Caco-2 (cell line): ENCODE results near the gene LRRTM4. TPM values are rescaled to one million over a fixed set of nuclear protein-coding genes. Genes with fewer than 3 reads are reported as not detected.

ENCODE experiments used
- BruUV-seq: library from RNA; stranded (reverse); fragments of 400-500 nt; replicated peaks from 2 replicates; lab custom pipeline; 2021; lab: Mats Ljungman, UMichigan
- CTCF ChIA-PET: fragments of 300-600 bp; sonication (Branson Sonifier 250); formaldehyde crosslinking; loops from one replicate; lab custom pipeline; 2022; ENCODE audit warnings: antibody characterized with exemption; lab: Charles Lee
- POLR2A ChIA-PET: fragments of 300-600 bp; sonication (Branson Sonifier 250); formaldehyde crosslinking; loops from one replicate; lab custom pipeline; 2022; ENCODE audit warnings: antibody characterized with exemption; lab: Charles Lee
- DNase-seq, 2 experiments: peaks; one replicate each; pipeline versions ENCODE4 v3.0.0 to v3.0.0-alpha.2; 2020 to 2022
- H3K27me3 ChIP-seq: replicated peaks from 2 replicates; pipeline ENCODE4 v1.6.0; 2011; ENCODE audit warnings: low read length; ENCODE audit not compliant: control insufficient read depth, insufficient read depth
- H3K36me3 ChIP-seq: 2 replicates; pipeline ENCODE4 v1.5.1; 2011; ENCODE audit warnings: low read length; ENCODE audit not compliant: control insufficient read depth, insufficient read depth
- H3K4me1 ChIP-seq: fragments of 250-450 bp; sonication (Bioruptor Pico); 2 replicates; pipeline ENCODE4 v1.5.1; 2020; ENCODE audit warnings: mild to moderate bottlenecking
- H3K4me3 ChIP-seq: 2 replicates; pipeline ENCODE4 v1.5.1; 2011; ENCODE audit warnings: low read depth, mild to moderate bottlenecking, control low read depth, low read length
- H3K9me3 ChIP-seq: fragments of 250-450 bp; sonication (Bioruptor Pico); 2 replicates; pipeline ENCODE4 v1.5.1; 2020; ENCODE audit warnings: mild to moderate bottlenecking, moderate library complexity
- H3K27ac Mint-ChIP-seq: one replicate; pipeline ENCODE4 v1.8.0; 2022; ENCODE audit warnings: mixed read lengths; ENCODE audit not compliant: unreplicated experiment
- H3K27me3 Mint-ChIP-seq: one replicate; pipeline ENCODE4 v1.8.0; 2022; ENCODE audit warnings: mixed read lengths; ENCODE audit not compliant: insufficient read depth, unreplicated experiment
- H3K36me3 Mint-ChIP-seq: one replicate; pipeline ENCODE4 v1.8.0; 2022; ENCODE audit warnings: mild to moderate bottlenecking, mixed read lengths; ENCODE audit not compliant: insufficient read depth, unreplicated experiment
- H3K4me1 Mint-ChIP-seq: one replicate; pipeline ENCODE4 v1.8.0; 2022; ENCODE audit warnings: low read depth, mixed read lengths; ENCODE audit not compliant: unreplicated experiment
- H3K4me3 Mint-ChIP-seq: one replicate; pipeline ENCODE4 v1.8.0; 2022; ENCODE audit warnings: mild to moderate bottlenecking, moderate library complexity, mixed read lengths; ENCODE audit not compliant: unreplicated experiment
- H3K9me3 Mint-ChIP-seq: one replicate; pipeline ENCODE4 v1.8.0; 2022; ENCODE audit warnings: mixed read lengths; ENCODE audit not compliant: unreplicated experiment
- intact Hi-C: fragments of 100-400 bp; cut with micrococcal nuclease; formaldehyde crosslinking; loops from one replicate; pipeline ENCODE4 v1.10.0; 2022; ENCODE audit not compliant: unreplicated experiment
- total RNA-seq: library from RNA; stranded (reverse); gene quantifications from 2 replicates; pipeline ENCODE4 v1.2.3, GENCODE V29; 2022
- TF ChIP-seq, protein P1 (sequence below), 2 experiments: fragments of 200-600 bp in 1 of 2; IDR thresholded peaks; 1 replicate in 1 of 2; 2 replicates in 1 of 2; pipeline versions ENCODE4 v1.5.1 to v1.8.0; 2011 to 2022; ENCODE audit warnings: antibody characterized with exemption in 1 of 2, control low read depth in 1 of 2, inconsistent platforms in 1 of 2, low read depth in 1 of 2, low read length in 1 of 2, mild to moderate bottlenecking in 1 of 2, moderate library complexity in 1 of 2; ENCODE audit not compliant: insufficient read depth in 1 of 2, severe bottlenecking in 1 of 2, unreplicated experiment in 1 of 2

Gene LRRTM4
- total RNA-seq, 1 experiment from 2014 or later: 0.32 TPM

DNA sequence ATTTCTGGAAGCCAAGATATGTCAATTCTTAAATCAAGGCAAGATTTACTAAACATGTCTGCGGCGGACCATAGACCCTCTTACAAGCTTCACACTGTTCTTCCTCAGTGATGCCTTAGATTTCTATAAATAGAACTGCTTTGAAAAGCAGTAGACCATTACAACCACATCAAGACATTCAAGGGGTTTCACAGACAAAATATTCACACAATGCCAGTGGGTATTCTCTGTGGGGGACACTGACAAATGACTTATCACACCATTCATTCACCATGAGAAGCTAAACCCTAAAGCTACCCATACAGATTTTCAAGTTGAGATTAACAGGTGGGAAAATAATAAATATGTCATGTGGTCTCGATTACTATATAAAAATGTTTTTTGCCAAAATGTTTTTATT lies 15.9 kb upstream of the LRRTM4 start:
- TF ChIP-seq, protein P1, sequence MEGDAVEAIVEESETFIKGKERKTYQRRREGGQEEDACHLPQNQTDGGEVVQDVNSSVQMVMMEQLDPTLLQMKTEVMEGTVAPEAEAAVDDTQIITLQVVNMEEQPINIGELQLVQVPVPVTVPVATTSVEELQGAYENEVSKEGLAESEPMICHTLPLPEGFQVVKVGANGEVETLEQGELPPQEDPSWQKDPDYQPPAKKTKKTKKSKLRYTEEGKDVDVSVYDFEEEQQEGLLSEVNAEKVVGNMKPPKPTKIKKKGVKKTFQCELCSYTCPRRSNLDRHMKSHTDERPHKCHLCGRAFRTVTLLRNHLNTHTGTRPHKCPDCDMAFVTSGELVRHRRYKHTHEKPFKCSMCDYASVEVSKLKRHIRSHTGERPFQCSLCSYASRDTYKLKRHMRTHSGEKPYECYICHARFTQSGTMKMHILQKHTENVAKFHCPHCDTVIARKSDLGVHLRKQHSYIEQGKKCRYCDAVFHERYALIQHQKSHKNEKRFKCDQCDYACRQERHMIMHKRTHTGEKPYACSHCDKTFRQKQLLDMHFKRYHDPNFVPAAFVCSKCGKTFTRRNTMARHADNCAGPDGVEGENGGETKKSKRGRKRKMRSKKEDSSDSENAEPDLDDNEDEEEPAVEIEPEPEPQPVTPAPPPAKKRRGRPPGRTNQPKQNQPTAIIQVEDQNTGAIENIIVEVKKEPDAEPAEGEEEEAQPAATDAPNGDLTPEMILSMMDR (IDR thresholded peaks at IDR 0.05; ENCODE audit: insufficient read depth in 1 of 2, low read depth in 1 of 2, low read length in 1 of 2, severe bottlenecking in 1 of 2, unreplicated experiment in 1 of 2): no peak
- H3K4me3 Mint-ChIP-seq: no peak overlapping the region
- peaks cover 11% of the 10 kb centered on the region for H3K9me3 Mint-ChIP-seq
- H3K4me1 Mint-ChIP-seq: no peaks in the 10 kb centered on the region
- intact Hi-C loops: no loop called here
- H3K4me3 ChIP-seq: no peak overlapping the region
- no peak for DNase-seq
- H3K4me1 ChIP-seq: no peaks in the 10 kb centered on the region
- no TSS peak for BruUV-seq
- H3K27me3 ChIP-seq: no peaks in the 10 kb centered on the region
- H3K27ac Mint-ChIP-seq: no peak overlapping the region
- no peaks in the 10 kb centered on the region for H3K36me3 Mint-ChIP-seq
- H3K27me3 Mint-ChIP-seq: no peaks in the 10 kb centered on the region
- CTCF ChIA-PET: no interaction called here
- POLR2A ChIA-PET: no interaction called here
- no peaks in the 10 kb centered on the region for H3K36me3 ChIP-seq
- H3K9me3 ChIP-seq: no peaks in the 10 kb centered on the region

DNA sequence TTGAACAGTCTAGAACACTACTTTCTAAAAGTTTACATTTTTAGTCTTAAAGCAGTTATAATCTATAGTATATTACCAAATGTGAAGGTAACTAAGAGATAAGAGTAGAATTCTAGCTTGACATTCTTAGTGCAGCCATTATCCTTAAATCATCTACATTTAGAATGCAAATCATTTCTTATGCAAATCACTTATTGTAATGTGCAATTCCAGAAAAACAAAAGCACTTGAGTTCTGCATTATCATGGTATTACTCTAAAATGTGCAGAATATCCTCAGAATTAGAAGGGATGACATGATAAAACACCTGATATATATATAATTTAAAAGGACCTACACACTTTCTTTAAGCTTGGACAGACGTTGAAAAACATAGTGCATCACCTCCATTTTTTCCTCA lies 712 bp upstream of the LRRTM4 start:
- Histone ChIP-seq H3K4me3 (no peak overlapping the region), H3K9me3 (no peaks in the 10 kb centered on the region), H3K36me3 (no peaks in the 10 kb centered on the region), H3K4me1 (no peaks in the 10 kb centered on the region), H3K27me3 (no peaks in the 10 kb centered on the region)
- ChIA-PET POLR2A (no interaction called here), CTCF (no interaction called here)
- Mint-ChIP-seq H3K36me3 (no peaks in the 10 kb centered on the region), H3K4me3 (no peak overlapping the region), H3K9me3 (no peaks in the 10 kb centered on the region), H3K27ac (no peak overlapping the region), H3K4me1 (no peaks in the 10 kb centered on the region), H3K27me3 (peaks cover 9% of the 10 kb centered on the region)
- TF ChIP-seq, protein P1 (IDR thresholded peaks at IDR 0.05; ENCODE audit: insufficient read depth in 1 of 2, low read depth in 1 of 2, low read length in 1 of 2, severe bottlenecking in 1 of 2, unreplicated experiment in 1 of 2): no peak
- intact Hi-C loops: no loop called here
- DNase-seq: no peak
- no TSS peak for BruUV-seq

DNA sequence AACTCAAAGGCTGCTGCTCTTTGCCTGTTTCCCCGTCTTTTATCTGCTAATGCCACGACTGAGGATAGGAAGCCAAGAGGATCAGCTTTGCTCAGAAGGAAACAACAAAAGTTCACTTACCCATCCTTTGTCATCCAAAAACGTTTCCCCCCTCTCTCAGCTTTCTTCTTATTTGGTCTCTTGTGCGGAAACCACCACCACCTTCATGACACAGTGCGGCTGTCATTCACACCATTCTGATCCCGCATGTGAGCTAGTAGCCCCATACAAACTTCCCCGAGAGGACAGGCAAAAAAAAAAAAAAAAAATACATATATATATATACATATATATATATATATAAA lies 656 bp downstream of the LRRTM4 start:
- TF ChIP-seq, protein P1 (IDR thresholded peaks at IDR 0.05; ENCODE audit: insufficient read depth in 1 of 2, low read depth in 1 of 2, low read length in 1 of 2, severe bottlenecking in 1 of 2, unreplicated experiment in 1 of 2): no peak
- Mint-ChIP-seq H3K4me3 (no peak overlapping the region), H3K27ac (no peak overlapping the region), H3K27me3 (peaks cover 11% of the 10 kb centered on the region), H3K9me3 (no peaks in the 10 kb centered on the region), H3K36me3 (no peaks in the 10 kb centered on the region), H3K4me1 (no peaks in the 10 kb centered on the region)
- Histone ChIP-seq H3K27me3 (no peaks in the 10 kb centered on the region), H3K36me3 (no peaks in the 10 kb centered on the region), H3K9me3 (no peaks in the 10 kb centered on the region), H3K4me3 (no peak overlapping the region), H3K4me1 (no peaks in the 10 kb centered on the region)
- BruUV-seq: no TSS peak
- no peak for DNase-seq
- POLR2A ChIA-PET: no interaction called here
- CTCF ChIA-PET: interaction anchor here (1.0 kb wide), 1 partner anchor 568 kb away, joined by 4 read pairs; no protein-coding TSS in a partner anchor
- intact Hi-C loops: no loop called here
